Mucosa of descending colon (tissue), 3 donors: ENCODE data around the gene ATOH7. TPM values are rescaled to one million over a fixed set of nuclear protein-coding genes. Genes with fewer than 3 reads are reported as not detected.

Experiments
- ATAC-seq: fragments of 200-7000 bp; cut with Tn5 transposase; one replicate; pipeline ENCODE4 v1.9.1; 2020; ENCODE audit warnings: mild to moderate bottlenecking, moderate library complexity
- DNase-seq, 3 donors: peaks; one replicate each; pipeline ENCODE4 v3.0.0-alpha.2; 2020
- H3K36me3 ChIP-seq: fragments of 200-600 bp; one replicate; pipeline ENCODE4 v1.8.0; 2021; ENCODE audit warnings: low read depth, mild to moderate bottlenecking
- H3K4me1 ChIP-seq: fragments of 200-600 bp; one replicate; pipeline ENCODE4 v1.8.0; 2021; ENCODE audit warnings: low read depth, mild to moderate bottlenecking
- H3K4me3 ChIP-seq: fragments of 200-600 bp; one replicate; pipeline ENCODE4 v1.8.0; 2021; ENCODE audit warnings: mild to moderate bottlenecking
- H3K9me3 ChIP-seq: fragments of 200-600 bp; one replicate; pipeline ENCODE4 v1.8.0; 2021; ENCODE audit warnings: mild to moderate bottlenecking
- CTCF ChIP-seq: fragments of 200-600 bp; IDR thresholded peaks from one replicate; pipeline ENCODE4 v1.8.0; 2022; ENCODE audit warnings: antibody characterized with exemption, mild to moderate bottlenecking
- intact Hi-C, 2 donors: fragments of 100-400 bp; cut with DNase I in 1 of 2; cut with micrococcal nuclease in 1 of 2; formaldehyde crosslinking; loops; one replicate each; pipeline versions ENCODE4 v1.11.0 to v1.11.1; 2022; cut with DNase I, micrococcal nuclease
- total RNA-seq, 3 donors: library from RNA; stranded (reverse); fragmentation: NEBNext Ultra II Directional in 2 of 3; extraction: Animal tissue kit (Norgen Biotek cat#: 25700) in 2 of 3; gene quantifications; one replicate each; pipeline versions ENCODE4 v1.2.1 to v1.2.4, GENCODE V29; 2021 to 2023
- donor health status: DM: no; HTN: no; CAD: no; lungs with moderate emphysema.
- donor health status: DM: no; HTN: no; CAD: no.
- donor health status: DM: no; HTN: yes; CAD: no.

Gene ATOH7
- total RNA-seq, 3 donors from 2014 or later, result 0.19 to 0.53 TPM; not detected in 1

DNA sequence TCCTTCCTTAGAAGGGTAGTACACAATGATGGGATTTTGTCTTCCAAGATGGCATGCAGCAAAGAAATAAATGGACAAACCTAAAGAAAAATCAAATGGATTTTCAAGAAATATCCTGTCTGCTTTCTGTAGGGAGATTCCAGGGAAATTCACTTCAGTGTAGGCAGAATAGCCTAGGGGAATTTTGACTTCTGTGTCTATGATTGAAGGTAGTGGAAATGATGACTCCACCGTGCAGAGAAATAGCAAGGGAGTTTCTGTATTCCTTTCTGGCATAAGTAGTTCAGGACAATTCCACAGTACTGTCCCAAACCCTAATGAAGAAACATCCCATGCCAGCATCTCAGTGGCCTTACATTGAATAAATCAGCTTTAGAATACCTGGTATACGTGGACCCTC, 9.5 kb downstream of the ATOH7 start:
- Histone ChIP-seq H3K36me3 (no peaks in the 10 kb centered on the region), H3K4me1 (no peaks in the 10 kb centered on the region), H3K4me3 (no peak overlapping the region), H3K9me3 (no peaks in the 10 kb centered on the region)
- no peak for TF ChIP-seq CTCF
- intact Hi-C loops, result no loop called here
- DNase-seq (no peak), ATAC-seq (no peak)

GRCh38 chr10:68221196-68221595, 10.7 kb downstream of the ATOH7 start:
- no peaks in the 10 kb centered on the region for H3K36me3 ChIP-seq
- intact Hi-C loops, result no loop called here
- no peaks in the 10 kb centered on the region for H3K4me1 ChIP-seq
- no peaks in the 10 kb centered on the region for H3K9me3 ChIP-seq
- no peak for DNase-seq
- ATAC-seq, result no peak
- no peak for TF ChIP-seq CTCF
- no peak overlapping the region for H3K4me3 ChIP-seq

DNA sequence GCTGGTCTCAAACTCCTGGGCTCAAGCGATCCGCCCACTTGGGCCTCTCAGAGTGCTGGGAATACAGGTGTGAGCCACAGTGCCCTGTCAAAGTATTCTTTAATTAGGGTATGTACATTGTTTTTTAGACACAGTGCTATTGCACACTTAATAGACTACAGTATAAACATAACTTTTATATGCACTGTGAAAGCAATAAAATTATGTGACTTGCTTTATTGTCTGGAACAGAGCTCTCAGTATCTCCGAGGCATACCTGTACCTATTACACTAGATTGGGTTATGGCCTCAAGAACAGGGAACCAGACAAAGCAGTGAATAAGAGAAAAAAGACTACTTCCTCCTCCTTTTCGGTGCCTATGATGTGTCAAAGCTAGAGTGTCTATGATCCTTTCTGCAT, 13.1 kb downstream of the ATOH7 start:
- intact Hi-C loops, result loop anchor here in 1 of 2 donors (10.0 kb wide), 1 partner anchor 86 kb away; no protein-coding TSS in a partner anchor
- no peak for TF ChIP-seq CTCF
- peak; percentile 92 for ATAC-seq
- Histone ChIP-seq H3K4me3 (no peak overlapping the region), H3K36me3 (no peaks in the 10 kb centered on the region), H3K9me3 (no peaks in the 10 kb centered on the region), H3K4me1 (no peaks in the 10 kb centered on the region)
- DNase-seq, result peak in 1 of 3 donors; percentile 16

- ATAC-seq, result peak; percentile 42
- DNase-seq, result peak in 1 of 3 donors; percentile 10
- H3K4me1 ChIP-seq, result no peaks in the 10 kb centered on the region
- peak; percentile 15 for TF ChIP-seq CTCF
- no peaks in the 10 kb centered on the region for H3K36me3 ChIP-seq
- intact Hi-C loops, result loop anchor here in 1 of 2 donors (10.0 kb wide), 1 partner anchor 92 kb away; no protein-coding TSS in a partner anchor
- H3K4me3 ChIP-seq, result no peak overlapping the region
- H3K9me3 ChIP-seq, result no peaks in the 10 kb centered on the region
Measured at GRCh38 chr10:68212721-68213352, 19.1 kb downstream of the ATOH7 start.

- no peak for TF ChIP-seq CTCF
- ATAC-seq (no peak), DNase-seq (no peak)
- H3K4me3 ChIP-seq, result no peak overlapping the region
- H3K4me1 ChIP-seq, result no peaks in the 10 kb centered on the region
- intact Hi-C loops, result loop anchor here in 1 of 2 donors (10.0 kb wide), 1 partner anchor 93 kb away; no protein-coding TSS in a partner anchor
- no peaks in the 10 kb centered on the region for H3K9me3 ChIP-seq
- no peaks in the 10 kb centered on the region for H3K36me3 ChIP-seq
Measured at GRCh38 chr10:68211669-68212068, 20.2 kb downstream of the ATOH7 start.
